ENCODE data around the gene CHCHD3. TPM values are rescaled to one million over a fixed set of nuclear protein-coding genes. Genes with fewer than 3 reads are reported as not detected.

The CHCHD3 gene
- total RNA-seq, 4 donors from 2014 or later = 27.9 to 39.0 (median 34.5) TPM

DNA sequence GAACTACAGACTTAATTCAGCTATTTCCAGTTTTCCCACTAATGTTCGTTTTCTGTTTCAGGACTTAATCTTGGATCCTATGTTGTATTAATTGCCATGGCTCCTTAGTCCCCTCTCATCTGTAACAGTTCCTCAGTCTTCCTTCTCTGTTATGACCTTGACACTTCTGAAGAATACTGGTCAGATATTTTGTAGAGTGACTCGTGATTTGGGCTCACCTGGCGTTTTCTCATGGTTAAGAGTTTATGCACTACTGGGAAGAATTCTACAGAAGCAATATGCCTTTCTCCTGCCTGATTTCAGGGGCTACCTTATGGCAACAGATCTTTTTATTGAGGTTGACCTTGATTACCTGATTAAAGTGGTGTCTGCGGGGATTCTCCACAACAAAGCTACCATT is 239.4 kb downstream of the CHCHD3 start:
- no peak for TF ChIP-seq POLR2A (IDR thresholded peaks at IDR 0.05)
- no peak overlapping the region for H3K4me3 ChIP-seq (ENCODE audit: low read depth, poor library complexity, severe bottlenecking)
- intact Hi-C loops (cut with DNase I; ENCODE audit: low total_unique reads) = no loop called here
- 95 to 97% methylated on average over 4 of the region's 4 CpGs for WGBS, 2 donors
- DNase-seq (ENCODE audit: low spot score in 2 of 2) = no peak

DNA sequence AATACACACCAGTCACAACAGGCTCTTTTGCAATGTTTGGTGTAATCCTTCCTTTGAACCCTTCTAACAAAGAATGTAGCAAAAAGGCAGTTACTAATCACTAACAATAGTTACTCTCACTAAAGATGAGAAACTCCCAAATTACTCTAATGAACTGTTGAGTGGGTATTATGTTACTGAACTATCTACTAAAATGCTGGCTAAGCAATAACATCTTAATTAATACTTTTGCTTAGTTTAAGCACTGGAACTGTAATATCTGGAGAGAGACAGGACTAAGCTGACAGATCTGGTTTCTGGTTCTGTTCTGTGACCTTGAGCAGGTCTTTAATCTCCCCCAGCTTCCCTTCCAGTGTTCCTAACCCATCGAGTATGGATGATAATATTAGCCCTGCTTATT is 241.7 kb downstream of the CHCHD3 start:
- H3K4me3 ChIP-seq (ENCODE audit: low read depth, poor library complexity, severe bottlenecking) = no peak overlapping the region
- 72 to 73% methylated on average over 1 of the region's 1 CpG for WGBS, 2 donors
- TF ChIP-seq, protein P1, sequence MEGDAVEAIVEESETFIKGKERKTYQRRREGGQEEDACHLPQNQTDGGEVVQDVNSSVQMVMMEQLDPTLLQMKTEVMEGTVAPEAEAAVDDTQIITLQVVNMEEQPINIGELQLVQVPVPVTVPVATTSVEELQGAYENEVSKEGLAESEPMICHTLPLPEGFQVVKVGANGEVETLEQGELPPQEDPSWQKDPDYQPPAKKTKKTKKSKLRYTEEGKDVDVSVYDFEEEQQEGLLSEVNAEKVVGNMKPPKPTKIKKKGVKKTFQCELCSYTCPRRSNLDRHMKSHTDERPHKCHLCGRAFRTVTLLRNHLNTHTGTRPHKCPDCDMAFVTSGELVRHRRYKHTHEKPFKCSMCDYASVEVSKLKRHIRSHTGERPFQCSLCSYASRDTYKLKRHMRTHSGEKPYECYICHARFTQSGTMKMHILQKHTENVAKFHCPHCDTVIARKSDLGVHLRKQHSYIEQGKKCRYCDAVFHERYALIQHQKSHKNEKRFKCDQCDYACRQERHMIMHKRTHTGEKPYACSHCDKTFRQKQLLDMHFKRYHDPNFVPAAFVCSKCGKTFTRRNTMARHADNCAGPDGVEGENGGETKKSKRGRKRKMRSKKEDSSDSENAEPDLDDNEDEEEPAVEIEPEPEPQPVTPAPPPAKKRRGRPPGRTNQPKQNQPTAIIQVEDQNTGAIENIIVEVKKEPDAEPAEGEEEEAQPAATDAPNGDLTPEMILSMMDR (IDR thresholded peaks at IDR 0.05) = no peak
- no peak for TF ChIP-seq POLR2A (IDR thresholded peaks at IDR 0.05)
- no peak for DNase-seq (ENCODE audit: low spot score in 2 of 2)
- intact Hi-C loops (cut with DNase I; ENCODE audit: low total_unique reads) = no loop called here

DNA sequence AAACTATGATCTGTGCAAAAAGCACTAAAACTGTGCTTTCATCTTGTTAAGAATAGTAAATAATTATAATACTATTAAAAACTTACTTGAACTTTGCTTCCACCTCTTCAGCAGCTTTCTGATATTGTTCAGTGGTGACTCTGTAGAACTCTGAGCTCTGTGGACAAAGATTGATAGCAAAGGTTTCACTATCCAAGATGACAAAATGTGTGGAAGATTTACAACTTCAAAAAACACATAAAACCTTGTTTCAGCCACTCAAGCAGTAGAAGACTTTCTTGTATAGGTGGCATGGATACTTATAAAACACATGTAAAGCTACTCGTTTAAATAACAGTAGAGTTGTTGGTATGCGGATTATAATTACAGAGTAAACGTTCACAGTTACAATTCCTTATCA is 243.6 kb downstream of the CHCHD3 start:
- WGBS, 2 donors = 86 to 93% methylated on average over 3 of the region's 3 CpGs

DNA sequence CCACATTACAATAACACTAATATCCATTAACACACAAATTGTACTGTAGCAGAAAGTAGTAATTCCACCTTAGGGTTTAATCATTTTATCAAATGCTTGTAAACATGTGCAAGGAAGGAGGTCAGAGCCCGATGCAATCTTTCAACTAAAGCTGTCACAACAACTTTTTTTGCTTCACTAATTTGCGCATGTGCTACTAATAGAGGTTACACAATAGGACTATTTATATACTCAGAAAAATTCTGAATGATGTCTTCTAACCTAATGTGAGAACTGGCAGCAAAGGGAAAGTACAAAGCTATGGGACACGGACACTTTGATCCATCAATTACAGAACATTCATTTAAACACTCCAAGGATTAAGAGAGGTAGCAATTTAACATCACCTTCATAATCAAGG is 244.4 kb downstream of the CHCHD3 start:
- TF ChIP-seq, protein P1 (IDR thresholded peaks at IDR 0.05) = no peak
- TF ChIP-seq POLR2A (IDR thresholded peaks at IDR 0.05) = no peak
- H3K4me3 ChIP-seq (ENCODE audit: low read depth, poor library complexity, severe bottlenecking) = no peak overlapping the region
- no peak for DNase-seq (ENCODE audit: low spot score in 2 of 2)
- WGBS, 2 donors = 61% methylated on average over 3 of the region's 3 CpGs
- intact Hi-C loops (cut with DNase I; ENCODE audit: low total_unique reads) = no loop called here

More for the DNA sequence above, 243.6 kb downstream of the CHCHD3 start:
- no peak for DNase-seq (ENCODE audit: low spot score in 2 of 2)
- intact Hi-C loops (cut with DNase I; ENCODE audit: low total_unique reads) = no loop called here
- no peak overlapping the region for H3K4me3 ChIP-seq (ENCODE audit: low read depth, poor library complexity, severe bottlenecking)
- TF ChIP-seq POLR2A (IDR thresholded peaks at IDR 0.05) = no peak
- TF ChIP-seq, protein P1 (IDR thresholded peaks at IDR 0.05) = no peak

DNA sequence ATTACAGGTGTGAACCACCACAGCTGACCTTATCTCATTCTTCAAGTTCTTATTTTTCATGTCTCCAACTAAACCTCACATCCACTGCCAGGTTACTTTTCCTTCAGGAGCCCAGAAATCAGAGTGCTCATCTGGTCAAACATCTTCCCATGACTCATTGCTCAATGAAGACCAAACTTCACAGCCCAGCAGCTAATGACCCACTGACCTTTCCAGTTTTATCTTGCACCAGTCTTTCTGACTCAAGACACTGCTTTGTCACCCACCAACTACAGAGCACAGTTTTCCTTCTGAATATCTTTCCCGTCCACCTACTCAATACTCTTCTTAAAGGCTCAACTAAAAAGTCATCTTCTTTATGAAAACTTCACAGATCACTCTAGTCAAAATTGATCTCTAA is 245.1 kb downstream of the CHCHD3 start:
- intact Hi-C loops (cut with DNase I; ENCODE audit: low total_unique reads) = no loop called here
- DNase-seq (ENCODE audit: low spot score in 2 of 2) = no peak
- TF ChIP-seq, protein P1 (IDR thresholded peaks at IDR 0.05) = no peak
- TF ChIP-seq POLR2A (IDR thresholded peaks at IDR 0.05) = no peak
- H3K4me3 ChIP-seq (ENCODE audit: low read depth, poor library complexity, severe bottlenecking) = no peak overlapping the region
- 95 to 100% methylated on average over 1 of the region's 1 CpG for WGBS, 2 donors

DNA sequence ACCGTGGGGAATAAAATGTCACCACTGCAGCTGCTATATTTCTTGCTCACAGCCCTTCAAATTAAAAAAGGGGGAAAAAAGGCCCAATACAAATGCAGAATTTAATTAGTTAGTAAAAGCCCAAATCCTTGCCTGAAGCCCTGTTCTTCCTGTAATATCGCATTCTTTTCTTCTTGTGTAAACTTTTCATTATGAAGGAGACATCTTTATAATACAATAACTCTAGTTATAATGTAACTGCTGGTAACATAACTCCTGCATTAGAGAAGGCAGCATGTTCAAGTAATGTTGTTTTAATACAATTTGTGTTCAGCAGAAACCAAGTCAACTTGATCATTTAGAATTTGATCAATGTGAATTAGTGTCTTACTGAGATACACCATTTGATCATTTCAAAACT is 250.9 kb downstream of the CHCHD3 start:
- no peak for DNase-seq (ENCODE audit: low spot score in 2 of 2)
- WGBS, 2 donors = 80 to 85% methylated on average over 2 of the region's 2 CpGs
- intact Hi-C loops (cut with DNase I; ENCODE audit: low total_unique reads) = no loop called here

More for the DNA sequence above, 250.9 kb downstream of the CHCHD3 start:
- TF ChIP-seq POLR2A (IDR thresholded peaks at IDR 0.05) = no peak
- TF ChIP-seq, protein P1 (IDR thresholded peaks at IDR 0.05) = no peak
- no peak overlapping the region for H3K4me3 ChIP-seq (ENCODE audit: low read depth, poor library complexity, severe bottlenecking)

All from lower leg skin (tissue), 4 donors.